HG03159 (cell line): Measurements from ENCODE around the gene UROD.
A peak's percentile ranks its signal among the peaks of the same experiment; 100 is the strongest.
"Not testable (repeated sequence)": the region's sequence is repeated elsewhere in the genome, so short reads cannot be mapped to it uniquely, and the experiment has no call there.

Source experiments
- ATAC-seq: cut with Tn5 transposase; IDR thresholded peaks from one replicate; pipeline ENCODE4 v1.9.1; 2021; ENCODE audit warnings: mild to moderate bottlenecking, moderate library complexity; ENCODE audit not compliant: unreplicated experiment

Gene UROD

DNA sequence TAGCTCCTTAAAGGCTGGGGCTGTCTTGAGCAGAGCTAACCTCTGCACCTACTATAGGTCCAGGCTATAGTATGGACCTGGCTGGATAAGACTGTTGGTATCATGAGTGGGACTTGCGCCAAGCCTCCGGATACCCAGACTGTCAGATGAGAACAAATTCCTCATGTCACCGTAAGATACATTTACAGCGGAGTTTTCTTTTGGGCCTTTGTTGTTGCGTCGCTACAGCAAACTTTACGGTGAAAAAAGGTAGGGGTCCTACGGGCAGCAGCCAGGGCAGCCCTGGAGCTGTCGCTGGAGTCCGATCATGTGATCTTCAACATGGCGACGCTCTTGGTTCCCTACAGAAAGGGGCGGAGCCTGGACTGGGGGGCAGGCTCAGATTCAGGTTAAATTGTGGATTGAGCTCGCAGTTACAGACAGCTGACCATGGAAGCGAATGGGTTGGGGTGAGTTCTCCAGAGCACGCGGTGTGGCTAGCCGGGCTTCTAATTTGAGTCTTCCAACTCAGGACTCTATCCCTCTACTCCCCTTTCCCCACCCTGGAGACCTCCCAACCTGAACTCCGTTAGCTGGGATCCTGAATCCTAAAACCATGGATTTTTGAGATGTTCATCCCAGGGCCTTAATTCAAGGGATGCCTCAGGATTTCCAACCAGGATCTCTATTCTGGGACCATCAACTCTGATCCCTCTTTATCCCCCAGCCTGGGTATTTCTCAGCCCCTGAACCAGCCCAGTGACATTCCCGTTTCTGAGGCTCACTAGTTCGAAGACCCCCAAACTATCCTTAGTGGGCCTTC, at the start of gene UROD:
UROD (plus strand) TSS at position 418 of the 802 bp plus-strand sequence; CDS start at position 430, 12 bp downstream.
- peak; percentile 65 for ATAC-seq

DNA sequence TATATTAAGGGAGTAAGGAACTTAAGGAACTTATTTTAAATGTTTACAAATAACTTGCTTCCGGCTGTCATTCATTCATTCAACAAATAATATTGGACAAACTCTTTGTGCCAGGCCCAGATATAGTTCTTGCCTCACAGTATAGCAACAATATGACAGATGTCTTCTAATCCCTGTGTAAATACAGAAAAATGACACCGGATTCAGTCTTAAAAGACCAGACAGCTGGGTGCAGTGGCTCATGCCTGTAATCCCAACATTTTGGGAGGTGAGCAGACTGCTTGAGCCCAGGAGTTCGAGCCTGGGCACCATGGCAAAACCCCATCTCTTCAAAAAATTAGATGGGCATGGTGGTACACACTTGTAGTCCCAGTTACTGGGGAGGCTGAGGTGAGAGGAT, 49.3 kb upstream of the UROD start:
- ATAC-seq, result no peak

DNA sequence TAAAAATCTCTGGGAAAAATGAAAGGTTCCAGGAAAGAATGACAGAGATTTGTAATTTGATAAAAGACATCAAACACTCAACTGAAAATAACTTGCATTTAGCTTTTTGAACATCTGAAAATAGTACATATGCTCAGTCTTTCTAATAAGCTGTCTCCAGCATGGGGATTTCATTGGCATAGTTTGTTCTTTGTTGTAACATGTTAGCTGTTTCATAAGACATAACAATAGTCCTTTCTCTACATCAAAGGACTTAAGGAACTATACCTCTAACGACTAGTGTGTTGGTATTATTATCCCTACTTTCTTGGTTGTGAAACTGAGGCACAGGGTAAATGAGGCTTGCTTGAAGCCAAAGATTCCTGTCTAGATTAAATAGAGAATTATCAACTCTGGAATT, 47.7 kb upstream of the UROD start:
- no peak for ATAC-seq

- no peak for ATAC-seq
These were observed 41.7 kb upstream of the UROD start for GRCh38 chr1:44970317-44970716.

DNA sequence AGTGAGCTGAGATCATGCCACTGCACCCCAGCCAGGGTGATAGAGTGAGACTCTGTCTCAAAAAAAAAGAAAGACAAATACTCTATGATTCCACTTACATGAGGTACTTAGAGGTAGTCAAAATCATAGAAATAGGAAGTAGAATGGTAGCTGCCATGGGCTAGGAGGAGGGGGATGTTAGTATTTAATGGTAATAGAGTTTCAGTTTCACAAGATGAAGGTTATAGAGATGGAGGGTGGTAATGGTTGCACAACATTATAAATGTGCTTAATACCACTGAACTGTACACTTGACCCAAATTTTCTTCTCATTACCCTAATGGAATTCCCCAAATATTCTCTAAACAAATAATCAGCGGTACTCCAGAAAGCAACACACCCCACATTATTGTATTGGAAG, 38.4 kb upstream of the UROD start:
- ATAC-seq, result no peak

- ATAC-seq, result no peak
These were observed 35.8 kb upstream of the UROD start for GRCh38 chr1:44976252-44976651.

GRCh38 chr1:44977372-44977771, 34.7 kb upstream of the UROD start:
- not testable (repeated sequence) for ATAC-seq

DNA sequence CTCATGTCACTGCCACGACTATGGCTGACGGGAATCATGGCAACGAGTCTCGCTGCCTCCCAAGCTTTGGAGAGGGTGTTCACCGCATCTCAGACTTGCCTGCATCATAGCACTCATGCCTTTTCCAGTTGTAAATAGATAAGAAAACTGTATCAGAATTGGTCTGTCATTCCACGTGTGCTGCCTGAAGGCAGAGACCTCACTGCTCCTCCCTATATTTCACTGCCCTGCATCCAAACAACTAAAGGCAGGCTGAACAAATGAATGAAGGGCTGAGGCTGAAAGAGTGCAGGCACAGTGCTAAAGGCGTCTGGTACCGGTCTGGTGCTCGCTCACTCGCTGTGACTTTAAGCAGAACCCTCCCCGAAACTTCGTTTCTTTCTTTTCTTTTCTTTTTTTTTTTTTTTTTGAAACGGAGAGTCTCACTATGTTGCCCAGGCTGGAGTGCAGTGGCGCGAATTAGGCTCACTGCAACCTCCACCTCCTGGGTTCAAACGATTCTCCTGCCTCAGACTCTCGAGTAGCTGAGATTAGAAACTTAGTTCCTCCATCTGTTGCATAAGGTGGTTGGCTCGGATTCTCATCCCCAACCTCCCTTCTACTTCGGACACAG, 26.2 kb upstream of the UROD start:
- peak; percentile 7 for ATAC-seq

GRCh38 chr1:44988531-44989156, 23.4 kb upstream of the UROD start:
- ATAC-seq, result no peak

DNA sequence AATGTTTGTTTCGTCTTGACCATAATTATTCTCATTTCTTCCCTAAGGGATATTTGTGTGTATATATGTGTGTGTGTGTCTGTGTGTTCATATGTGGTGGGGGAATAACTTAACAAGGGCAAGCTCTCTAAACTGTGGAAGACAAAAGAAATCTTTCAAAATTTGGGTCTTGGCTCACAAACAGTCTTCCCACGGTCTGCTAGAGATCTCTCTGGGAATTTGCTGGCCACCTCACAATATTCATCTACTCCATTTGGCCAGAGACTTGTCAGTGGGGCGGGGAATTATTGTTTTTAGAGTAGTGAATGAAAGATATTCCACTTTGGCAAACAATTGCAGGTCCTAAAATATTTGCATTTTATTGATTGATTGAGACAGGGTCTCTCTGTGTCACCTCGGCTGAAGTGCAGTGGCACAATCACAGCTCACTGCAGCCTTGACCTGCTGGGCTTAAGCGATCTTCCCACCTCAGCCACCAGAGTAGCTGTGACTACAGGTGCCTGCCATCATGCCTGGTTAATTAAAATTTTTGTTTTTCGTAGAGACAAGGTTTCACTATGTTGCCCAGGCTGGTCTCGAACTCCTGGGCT, 17.6 kb upstream of the UROD start:
- ATAC-seq, result no peak

- no peak for ATAC-seq
These were observed 16.4 kb upstream of the UROD start for GRCh38 chr1:44995467-44996238.

GRCh38 chr1:44999232-44999631, 12.8 kb upstream of the UROD start:
- no peak for ATAC-seq

GRCh38 chr1:45001011-45001481, 11.0 kb upstream of the UROD start:
- no peak for ATAC-seq

DNA sequence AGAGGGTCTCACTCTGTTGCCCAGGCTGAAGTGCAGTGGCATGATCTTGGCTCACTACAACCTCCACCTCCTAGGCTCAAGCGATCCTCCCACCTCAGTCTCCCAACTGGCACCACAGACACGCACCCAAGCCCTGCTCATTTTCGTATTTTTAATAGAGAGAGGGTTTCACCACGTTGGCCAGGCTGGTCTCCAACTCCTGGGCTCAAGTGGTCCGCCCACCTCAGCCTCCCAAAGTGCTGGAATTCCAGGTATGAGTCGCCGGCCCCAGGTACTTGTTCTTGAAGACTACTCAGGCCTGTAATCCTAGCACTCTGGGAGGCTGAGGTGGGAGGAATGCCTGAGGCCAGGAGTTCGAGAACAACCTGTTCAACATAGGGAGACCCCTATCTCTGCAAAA, 10.5 kb upstream of the UROD start:
- not testable (repeated sequence) for ATAC-seq

GRCh38 chr1:45002650-45003645, 9.1 kb upstream of the UROD start:
- no peak for ATAC-seq

- no peak for ATAC-seq
These were observed 8.3 kb upstream of the UROD start for GRCh38 chr1:45003741-45004140.

GRCh38 chr1:45004281-45004920, 7.7 kb upstream of the UROD start:
- ATAC-seq, result no peak

DNA sequence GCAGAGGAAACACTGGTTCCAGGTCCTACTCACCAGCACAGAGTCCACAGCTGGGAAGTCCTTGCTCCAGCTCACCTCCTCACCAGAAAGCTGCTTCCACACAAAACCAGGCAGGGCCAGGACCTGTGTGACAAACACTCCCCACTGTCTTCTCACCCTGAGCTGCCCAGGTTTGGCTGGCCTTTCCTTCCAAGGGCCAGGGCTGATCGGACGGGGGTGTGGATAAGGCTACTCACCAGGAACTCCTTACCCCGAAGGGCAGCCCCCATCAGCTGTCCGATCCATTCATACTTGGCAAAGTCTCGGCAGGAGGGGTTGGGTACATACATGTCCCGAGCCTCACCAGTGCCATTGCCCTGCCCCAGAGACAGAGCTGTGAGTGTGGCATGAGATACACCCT, 6.3 kb upstream of the UROD start:
- no peak for ATAC-seq

- ATAC-seq, result no peak
These were observed 4.7 kb upstream of the UROD start for GRCh38 chr1:45007311-45007710.
